ENCODE measurements around the gene OPRM1.

- TF ChIP-seq, protein P1, sequence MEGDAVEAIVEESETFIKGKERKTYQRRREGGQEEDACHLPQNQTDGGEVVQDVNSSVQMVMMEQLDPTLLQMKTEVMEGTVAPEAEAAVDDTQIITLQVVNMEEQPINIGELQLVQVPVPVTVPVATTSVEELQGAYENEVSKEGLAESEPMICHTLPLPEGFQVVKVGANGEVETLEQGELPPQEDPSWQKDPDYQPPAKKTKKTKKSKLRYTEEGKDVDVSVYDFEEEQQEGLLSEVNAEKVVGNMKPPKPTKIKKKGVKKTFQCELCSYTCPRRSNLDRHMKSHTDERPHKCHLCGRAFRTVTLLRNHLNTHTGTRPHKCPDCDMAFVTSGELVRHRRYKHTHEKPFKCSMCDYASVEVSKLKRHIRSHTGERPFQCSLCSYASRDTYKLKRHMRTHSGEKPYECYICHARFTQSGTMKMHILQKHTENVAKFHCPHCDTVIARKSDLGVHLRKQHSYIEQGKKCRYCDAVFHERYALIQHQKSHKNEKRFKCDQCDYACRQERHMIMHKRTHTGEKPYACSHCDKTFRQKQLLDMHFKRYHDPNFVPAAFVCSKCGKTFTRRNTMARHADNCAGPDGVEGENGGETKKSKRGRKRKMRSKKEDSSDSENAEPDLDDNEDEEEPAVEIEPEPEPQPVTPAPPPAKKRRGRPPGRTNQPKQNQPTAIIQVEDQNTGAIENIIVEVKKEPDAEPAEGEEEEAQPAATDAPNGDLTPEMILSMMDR (IDR thresholded peaks at IDR 0.05; ENCODE audit: borderline replicate concordance, extremely low read depth, low read length, poor library complexity, severe bottlenecking) = no peak
- TF ChIP-seq EZH2 (IDR thresholded peaks at IDR 0.05; ENCODE audit: borderline replicate concordance, low read depth, low read length, severe bottlenecking) = no peak
These were observed 56.5 kb downstream of the OPRM1 start for GRCh38 chr6:154095571-154095970.
